Skeletal muscle cell (primary cell): Measurements from ENCODE around the gene FAM228B.
"Not testable (repeated sequence)": the region's sequence is repeated elsewhere in the genome, so short reads cannot be mapped to it uniquely, and the experiment has no call there.

Source experiments
- DNase-seq: peaks from one replicate; pipeline ENCODE4 v3.0.0-alpha.2; 2010; ENCODE audit warnings: low read depth
- H3K4me3 ChIP-seq: 2 replicates; pipeline ENCODE4 v1.5.1; 2011; ENCODE audit warnings: low read depth, mild to moderate bottlenecking, control low read depth, low read length, moderate library complexity

The FAM228B gene

GRCh38 chr2:24100732-24101131 is 22.5 kb upstream of the FAM228B start:
- DNase-seq, H3K4me3 ChIP-seq: not testable (repeated sequence)

- no peak overlapping the region for H3K4me3 ChIP-seq
- no peak for DNase-seq
Observed at GRCh38 chr2:24101992-24102391, 21.3 kb upstream of the FAM228B start.

GRCh38 chr2:24102677-24103076 is 20.6 kb upstream of the FAM228B start:
- no peak overlapping the region for H3K4me3 ChIP-seq
- DNase-seq: no peak

GRCh38 chr2:24104110-24104650 is 19.1 kb upstream of the FAM228B start:
- no peak for DNase-seq
- no peak overlapping the region for H3K4me3 ChIP-seq

- DNase-seq: no peak
- no peak overlapping the region for H3K4me3 ChIP-seq
Observed at GRCh38 chr2:24104906-24105305, 18.4 kb upstream of the FAM228B start.

GRCh38 chr2:24105816-24106215 is 17.5 kb upstream of the FAM228B start:
- no peak overlapping the region for H3K4me3 ChIP-seq
- DNase-seq: no peak

GRCh38 chr2:24106786-24107185 is 16.5 kb upstream of the FAM228B start:
- no peak overlapping the region for H3K4me3 ChIP-seq
- no peak for DNase-seq

- no peak for DNase-seq
- no peak overlapping the region for H3K4me3 ChIP-seq
Observed at GRCh38 chr2:24107336-24107735, 15.9 kb upstream of the FAM228B start.

GRCh38 chr2:24109431-24109830 is 13.8 kb upstream of the FAM228B start:
- H3K4me3 ChIP-seq, DNase-seq: not testable (repeated sequence)

- no peak for DNase-seq
- no peak overlapping the region for H3K4me3 ChIP-seq
Observed at GRCh38 chr2:24110660-24111303, 12.5 kb upstream of the FAM228B start.

GRCh38 chr2:24111407-24111901 is 11.8 kb upstream of the FAM228B start:
- H3K4me3 ChIP-seq: no peak overlapping the region
- DNase-seq: peak; percentile 45

GRCh38 chr2:24115057-24115456 is 8.2 kb upstream of the FAM228B start:
- DNase-seq: no peak
- no peak overlapping the region for H3K4me3 ChIP-seq

- DNase-seq: no peak
- no peak overlapping the region for H3K4me3 ChIP-seq
Observed at GRCh38 chr2:24117902-24118301, 5.4 kb upstream of the FAM228B start.

GRCh38 chr2:24121066-24121465 is 2.2 kb upstream of the FAM228B start:
- no peak overlapping the region for H3K4me3 ChIP-seq
- no peak for DNase-seq

- H3K4me3 ChIP-seq: no peak overlapping the region
- no peak for DNase-seq
Observed at GRCh38 chr2:24121469-24121868, 1.8 kb upstream of the FAM228B start.

GRCh38 chr2:24122366-24123194 is 689 bp upstream of the FAM228B start:
- no peak for DNase-seq
- peak overlapping the region; percentile 68 for H3K4me3 ChIP-seq

GRCh38 chr2:24123922-24124580 is 782 bp downstream of the FAM228B start:
- peak overlapping the region; percentile 68 for H3K4me3 ChIP-seq
- DNase-seq: no peak

GRCh38 chr2:24125956-24126355 is 2.7 kb downstream of the FAM228B start:
- H3K4me3 ChIP-seq: no peak overlapping the region
- no peak for DNase-seq

GRCh38 chr2:24132543-24132942 is 9.3 kb downstream of the FAM228B start:
- no peak for DNase-seq
- no peak overlapping the region for H3K4me3 ChIP-seq

- not testable (repeated sequence) for H3K4me3 ChIP-seq, DNase-seq
Observed at GRCh38 chr2:24140305-24140704, 17.0 kb downstream of the FAM228B start.
